Neural progenitor cell (in vitro differentiated cells): Measurements from ENCODE around the gene SPEN. TPM values are rescaled to one million over a fixed set of nuclear protein-coding genes. Genes with fewer than 3 reads are reported as not detected.

Experiments
- DNase-seq: peaks from one replicate; pipeline ENCODE4 v3.0.0-alpha.2; 2016; ENCODE audit warnings: low spot score
- H2AFZ ChIP-seq: fragments of 200-600 bp; sonication (generic); replicated peaks from 2 replicates; pipeline ENCODE4 v1.6.1; 2016; ENCODE audit warnings: antibody characterized with exemption
- H3F3A ChIP-seq: fragments of 200-600 bp; sonication (generic); 2 replicates; pipeline ENCODE4 v1.6.1; 2016; ENCODE audit warnings: antibody characterized with exemption, low read depth
- H3K27ac ChIP-seq: fragments of 200-600 bp; sonication (generic); 2 replicates; pipeline ENCODE4 v1.5.1; 2016; ENCODE audit warnings: mild to moderate bottlenecking
- H3K27me3 ChIP-seq: fragments of 200-600 bp; sonication (generic); 2 replicates; pipeline ENCODE4 v1.6.1; 2016; ENCODE audit warnings: mild to moderate bottlenecking, moderate library complexity
- H3K36me3 ChIP-seq: fragments of 200-600 bp; sonication (generic); 2 replicates; pipeline ENCODE4 v1.5.1; 2016
- H3K4me1 ChIP-seq: fragments of 200-600 bp; sonication (generic); 2 replicates; pipeline ENCODE4 v1.6.1; 2016; ENCODE audit warnings: mixed run types
- H3K4me2 ChIP-seq: fragments of 200-600 bp; sonication (generic); 2 replicates; pipeline ENCODE4 v1.6.1; 2016
- H3K4me3 ChIP-seq: fragments of 200-600 bp; sonication (generic); 2 replicates; pipeline ENCODE4 v1.5.1; 2016
- H3K79me2 ChIP-seq: fragments of 200-600 bp; sonication (generic); 2 replicates; pipeline ENCODE4 v1.6.1; 2016; ENCODE audit warnings: low read depth
- H3K9ac ChIP-seq: fragments of 200-600 bp; sonication (generic); 2 replicates; pipeline ENCODE4 v1.6.1; 2016
- H3K9me3 ChIP-seq: fragments of 200-600 bp; sonication (generic); 2 replicates; pipeline ENCODE4 v1.5.1; 2016; ENCODE audit warnings: low read depth
- H4K20me1 ChIP-seq: fragments of 200-600 bp; sonication (generic); 2 replicates; pipeline ENCODE4 v1.6.1; 2016; ENCODE audit warnings: low read depth
- H3K27ac Mint-ChIP-seq: 3 replicates; pipeline ENCODE4 v1.8.0; 2021; ENCODE audit warnings: mixed read lengths
- H3K27me3 Mint-ChIP-seq: 2 replicates; pipeline ENCODE4 v1.8.0; 2022; ENCODE audit warnings: low read depth, mild to moderate bottlenecking, inconsistent platforms, moderate library complexity, mixed read lengths; ENCODE audit not compliant: insufficient read depth
- H3K36me3 Mint-ChIP-seq: 3 replicates; pipeline ENCODE4 v1.8.0; 2021; ENCODE audit warnings: mixed read lengths
- H3K4me1 Mint-ChIP-seq: 3 replicates; pipeline ENCODE4 v1.8.0; 2021; ENCODE audit warnings: mixed read lengths
- H3K4me3 Mint-ChIP-seq: 3 replicates; pipeline ENCODE4 v1.8.0; 2021; ENCODE audit warnings: mild to moderate bottlenecking, moderate library complexity, mixed read lengths
- H3K9me3 Mint-ChIP-seq: 3 replicates; pipeline ENCODE4 v1.8.0; 2020; ENCODE audit warnings: mixed read lengths
- EZH2 ChIP-seq: fragments of 200-600 bp; sonication (generic); IDR thresholded peaks from 2 replicates; pipeline ENCODE4 v1.6.1; 2017; ENCODE audit warnings: antibody characterized with exemption, mild to moderate bottlenecking, moderate library complexity
- EZH2phosphoT487 ChIP-seq: fragments of 200-600 bp; sonication (generic); IDR thresholded peaks from 2 replicates; pipeline ENCODE4 v1.6.1; 2017; ENCODE audit warnings: antibody characterized with exemption
- total RNA-seq: library from RNA; depleted of rRNA; stranded (reverse); fragments of >200 nt; gene quantifications from 2 replicates; pipeline ENCODE4 v1.2.3, GENCODE V29; 2015; ENCODE audit warnings: low replicate concordance
- TF ChIP-seq, protein P1 (sequence below): fragments of 200-600 bp; sonication (generic); IDR thresholded peaks from 2 replicates; pipeline ENCODE4 v1.5.1; 2017; ENCODE audit warnings: antibody characterized with exemption, mild to moderate bottlenecking

SPEN gene, protein sequence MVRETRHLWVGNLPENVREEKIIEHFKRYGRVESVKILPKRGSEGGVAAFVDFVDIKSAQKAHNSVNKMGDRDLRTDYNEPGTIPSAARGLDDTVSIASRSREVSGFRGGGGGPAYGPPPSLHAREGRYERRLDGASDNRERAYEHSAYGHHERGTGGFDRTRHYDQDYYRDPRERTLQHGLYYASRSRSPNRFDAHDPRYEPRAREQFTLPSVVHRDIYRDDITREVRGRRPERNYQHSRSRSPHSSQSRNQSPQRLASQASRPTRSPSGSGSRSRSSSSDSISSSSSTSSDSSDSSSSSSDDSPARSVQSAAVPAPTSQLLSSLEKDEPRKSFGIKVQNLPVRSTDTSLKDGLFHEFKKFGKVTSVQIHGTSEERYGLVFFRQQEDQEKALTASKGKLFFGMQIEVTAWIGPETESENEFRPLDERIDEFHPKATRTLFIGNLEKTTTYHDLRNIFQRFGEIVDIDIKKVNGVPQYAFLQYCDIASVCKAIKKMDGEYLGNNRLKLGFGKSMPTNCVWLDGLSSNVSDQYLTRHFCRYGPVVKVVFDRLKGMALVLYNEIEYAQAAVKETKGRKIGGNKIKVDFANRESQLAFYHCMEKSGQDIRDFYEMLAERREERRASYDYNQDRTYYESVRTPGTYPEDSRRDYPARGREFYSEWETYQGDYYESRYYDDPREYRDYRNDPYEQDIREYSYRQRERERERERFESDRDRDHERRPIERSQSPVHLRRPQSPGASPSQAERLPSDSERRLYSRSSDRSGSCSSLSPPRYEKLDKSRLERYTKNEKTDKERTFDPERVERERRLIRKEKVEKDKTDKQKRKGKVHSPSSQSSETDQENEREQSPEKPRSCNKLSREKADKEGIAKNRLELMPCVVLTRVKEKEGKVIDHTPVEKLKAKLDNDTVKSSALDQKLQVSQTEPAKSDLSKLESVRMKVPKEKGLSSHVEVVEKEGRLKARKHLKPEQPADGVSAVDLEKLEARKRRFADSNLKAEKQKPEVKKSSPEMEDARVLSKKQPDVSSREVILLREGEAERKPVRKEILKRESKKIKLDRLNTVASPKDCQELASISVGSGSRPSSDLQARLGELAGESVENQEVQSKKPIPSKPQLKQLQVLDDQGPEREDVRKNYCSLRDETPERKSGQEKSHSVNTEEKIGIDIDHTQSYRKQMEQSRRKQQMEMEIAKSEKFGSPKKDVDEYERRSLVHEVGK (N-terminal part only)
- 40.1 and 59.6 TPM in 2 replicates for total RNA-seq

DNA sequence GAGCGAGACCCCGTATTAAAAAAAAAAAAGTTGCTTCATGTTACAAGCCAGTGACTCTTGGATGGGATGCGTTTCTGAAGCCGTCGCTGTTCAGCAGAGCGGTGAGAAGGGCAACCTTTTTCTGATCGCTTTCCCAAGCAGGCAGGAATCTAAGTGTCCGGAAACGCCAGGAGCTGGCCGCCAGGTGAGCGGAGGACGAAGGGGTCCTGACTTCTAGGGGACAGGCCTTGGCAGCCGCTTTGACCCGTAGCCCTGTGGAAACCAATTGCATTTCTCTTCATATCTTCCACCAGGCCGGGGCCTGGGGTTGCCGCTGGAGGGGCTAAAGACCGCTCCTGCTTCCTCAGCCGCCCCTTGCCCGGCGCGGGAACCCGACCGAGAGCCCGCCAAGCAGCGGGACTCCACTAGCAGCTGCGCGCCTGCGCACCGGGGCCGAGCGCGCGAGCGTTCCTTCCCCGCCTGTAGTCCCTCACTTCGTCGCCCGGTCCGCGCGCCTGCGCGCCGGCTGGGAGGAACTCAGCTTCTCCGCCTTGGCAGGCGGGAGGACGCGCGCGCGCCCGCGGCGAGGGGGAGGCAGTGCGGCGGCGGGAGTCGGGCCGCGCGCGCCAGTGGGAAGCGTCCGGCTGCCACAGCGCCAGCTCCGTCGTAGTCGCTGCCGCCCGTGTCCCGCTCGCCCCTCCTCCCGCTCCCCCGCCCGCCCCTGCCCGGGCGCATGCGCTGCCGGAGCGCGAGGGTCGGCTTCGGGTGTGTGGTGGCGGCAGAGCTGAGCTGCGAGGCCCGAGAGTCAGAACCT is at the start of gene SPEN:
TSS of gene SPEN (plus strand) at position 608 of the 793 bp plus-strand sequence. CDS start 361 bp downstream, outside the sequence.
- no peaks in the 10 kb centered on the region for H3K36me3 ChIP-seq
- H3K4me2 ChIP-seq = peak within 1 kb of the TSS; percentile 82
- Mint-ChIP-seq H3K27me3 (peaks cover 9% of the 10 kb centered on the region), H3K36me3 (no peaks in the 10 kb centered on the region), H3K9me3 (no peaks in the 10 kb centered on the region), H3K27ac (peak within 1 kb of the TSS; percentile 100), H3K4me3 (peak within 1 kb of the TSS; percentile 99), H3K4me1 (peaks cover 54% of the 10 kb centered on the region)
- TF ChIP-seq EZH2 (no peak), EZH2phosphoT487 (no peak)
- TF ChIP-seq, protein P1, sequence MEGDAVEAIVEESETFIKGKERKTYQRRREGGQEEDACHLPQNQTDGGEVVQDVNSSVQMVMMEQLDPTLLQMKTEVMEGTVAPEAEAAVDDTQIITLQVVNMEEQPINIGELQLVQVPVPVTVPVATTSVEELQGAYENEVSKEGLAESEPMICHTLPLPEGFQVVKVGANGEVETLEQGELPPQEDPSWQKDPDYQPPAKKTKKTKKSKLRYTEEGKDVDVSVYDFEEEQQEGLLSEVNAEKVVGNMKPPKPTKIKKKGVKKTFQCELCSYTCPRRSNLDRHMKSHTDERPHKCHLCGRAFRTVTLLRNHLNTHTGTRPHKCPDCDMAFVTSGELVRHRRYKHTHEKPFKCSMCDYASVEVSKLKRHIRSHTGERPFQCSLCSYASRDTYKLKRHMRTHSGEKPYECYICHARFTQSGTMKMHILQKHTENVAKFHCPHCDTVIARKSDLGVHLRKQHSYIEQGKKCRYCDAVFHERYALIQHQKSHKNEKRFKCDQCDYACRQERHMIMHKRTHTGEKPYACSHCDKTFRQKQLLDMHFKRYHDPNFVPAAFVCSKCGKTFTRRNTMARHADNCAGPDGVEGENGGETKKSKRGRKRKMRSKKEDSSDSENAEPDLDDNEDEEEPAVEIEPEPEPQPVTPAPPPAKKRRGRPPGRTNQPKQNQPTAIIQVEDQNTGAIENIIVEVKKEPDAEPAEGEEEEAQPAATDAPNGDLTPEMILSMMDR = no peak
- H3K79me2 ChIP-seq = peaks cover 63% of the 10 kb centered on the region
- H3K9ac ChIP-seq = peak within 1 kb of the TSS; percentile 55
- H2AFZ ChIP-seq = peak within 1 kb of the TSS; percentile 86
- H3K4me3 ChIP-seq = peak within 1 kb of the TSS; percentile 84
- no peaks in the 10 kb centered on the region for H3K27me3 ChIP-seq
- H3K9me3 ChIP-seq = no peaks in the 10 kb centered on the region
- peak; percentile 99 for DNase-seq
- peaks cover 69% of the 10 kb centered on the region for H3F3A ChIP-seq
- peak within 1 kb of the TSS; percentile 94 for H3K27ac ChIP-seq
- H4K20me1 ChIP-seq = peaks cover 10% of the 10 kb centered on the region
- peaks cover 28% of the 10 kb centered on the region for H3K4me1 ChIP-seq

DNA sequence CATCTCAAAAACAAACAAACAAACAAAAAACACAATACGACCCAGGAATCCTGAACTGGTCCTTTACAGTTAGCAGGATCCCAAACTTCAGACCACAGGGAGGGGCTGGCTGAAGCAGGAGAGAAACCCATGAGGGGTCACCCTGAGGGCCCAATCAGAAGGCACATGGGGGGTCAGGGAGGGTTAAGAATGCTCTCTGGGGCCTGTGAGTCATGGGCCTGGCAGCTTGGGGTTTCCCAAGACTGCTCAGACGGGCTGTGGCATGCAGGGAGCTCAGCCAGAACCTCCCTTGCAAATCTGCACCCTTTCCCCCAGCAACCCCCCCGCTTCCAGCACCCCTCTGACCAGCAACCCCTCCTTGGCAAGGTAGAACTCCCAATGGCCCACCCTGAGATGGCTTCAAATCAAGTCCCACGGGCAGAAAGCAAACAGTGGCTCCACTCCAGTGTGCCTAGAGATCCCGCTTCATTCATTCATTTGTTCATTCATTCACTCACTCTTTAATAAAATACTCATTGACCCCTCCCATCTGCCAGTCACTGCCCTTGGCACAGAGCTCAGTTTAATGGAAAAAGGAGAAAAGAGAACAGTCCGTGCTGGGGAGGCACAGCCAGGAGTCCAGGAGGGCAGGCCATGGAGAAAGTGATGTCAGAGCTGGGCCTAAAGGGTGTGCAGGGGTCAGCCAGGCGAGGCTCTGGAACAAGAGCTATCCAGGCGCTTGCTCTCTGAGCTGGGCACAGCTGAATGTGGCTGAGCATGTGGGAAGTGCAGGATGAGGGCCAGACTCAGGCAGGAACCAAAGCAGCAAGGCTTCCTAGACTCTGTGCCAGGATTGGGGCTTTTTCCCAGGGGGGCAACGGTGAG is 48.3 kb upstream of the SPEN start:
- H3K27me3 ChIP-seq = no peaks in the 10 kb centered on the region
- H3K9me3 ChIP-seq = no peaks in the 10 kb centered on the region
- H3K36me3 Mint-ChIP-seq = no peaks in the 10 kb centered on the region
- no peaks in the 10 kb centered on the region for H3K9me3 Mint-ChIP-seq
- no peaks in the 10 kb centered on the region for H4K20me1 ChIP-seq
- no peak overlapping the region for H3K9ac ChIP-seq
- DNase-seq = no peak
- H3K27me3 Mint-ChIP-seq = peaks cover 8% of the 10 kb centered on the region
- H3K4me1 ChIP-seq = peaks cover 6% of the 10 kb centered on the region
- H3K4me3 ChIP-seq = no peak overlapping the region
- H3K27ac Mint-ChIP-seq = no peak overlapping the region
- H3K4me1 Mint-ChIP-seq = peaks cover 50% of the 10 kb centered on the region
- no peak overlapping the region for H3K4me2 ChIP-seq
- H3K27ac ChIP-seq = no peak overlapping the region
- no peaks in the 10 kb centered on the region for H3K79me2 ChIP-seq
- no peak overlapping the region for H3K4me3 Mint-ChIP-seq
- no peak overlapping the region for H2AFZ ChIP-seq
- H3K36me3 ChIP-seq = no peaks in the 10 kb centered on the region
- H3F3A ChIP-seq = no peaks in the 10 kb centered on the region
- TF ChIP-seq, protein P1 = no peak
- TF ChIP-seq EZH2 (no peak), EZH2phosphoT487 (no peak)
